Neural cell (in vitro differentiated cells): Measurements from ENCODE around the gene ARID1B. TPM values are rescaled to one million over a fixed set of nuclear protein-coding genes. Genes with fewer than 3 reads are reported as not detected.

Experiments used
- H2AFZ ChIP-seq: fragments of 200-600, 300-800 bp; sonication (generic), shearing (Covaris generic); 2 replicates; pipeline ENCODE4 v1.6.0; 2014; ENCODE audit warnings: low read depth, mild to moderate bottlenecking, antibody characterized with exemption, low read length, moderate library complexity
- H3F3A ChIP-seq: fragments of 200-600 bp; shearing (Covaris generic); 2 replicates; pipeline ENCODE4 v1.6.1; 2016; ENCODE audit warnings: mild to moderate bottlenecking, moderate library complexity, mixed read lengths, antibody characterized with exemption, low read length; ENCODE audit not compliant: insufficient read depth, poor library complexity, severe bottlenecking
- H3K27ac ChIP-seq: fragments of 200-600, 300-800 bp; sonication (generic), shearing (Covaris generic); 2 replicates; pipeline ENCODE4 v1.5.1; 2014; ENCODE audit warnings: mild to moderate bottlenecking, low read length, moderate library complexity
- H3K27me3 ChIP-seq: fragments of 300-800, 200-600 bp; sonication (generic), shearing (Covaris generic); 2 replicates; pipeline ENCODE4 v1.6.0; 2014; ENCODE audit warnings: mild to moderate bottlenecking, low read depth, low read length, moderate library complexity; ENCODE audit not compliant: insufficient read depth
- H3K36me3 ChIP-seq: fragments of 300-800, 200-600 bp; sonication (generic), shearing (Covaris generic); 2 replicates; pipeline ENCODE4 v1.5.1; 2014; ENCODE audit warnings: mild to moderate bottlenecking, antibody characterized with exemption, low read length, moderate library complexity; ENCODE audit not compliant: insufficient read depth
- H3K4me2 ChIP-seq: fragments of 300-800, 200-600 bp; sonication (generic), shearing (Covaris generic); 2 replicates; pipeline ENCODE4 v1.6.0; 2014; ENCODE audit warnings: mild to moderate bottlenecking, low read length
- H3K4me3 ChIP-seq: fragments of 300-800, 200-600 bp; sonication (generic), shearing (Covaris generic); 2 replicates; pipeline ENCODE4 v1.5.1; 2014; ENCODE audit warnings: mild to moderate bottlenecking, low read length, moderate library complexity
- H3K79me2 ChIP-seq: fragments of 200-600 bp; shearing (Covaris generic); replicated peaks from 2 replicates; pipeline ENCODE4 v1.6.0; 2014; ENCODE audit warnings: mild to moderate bottlenecking, low read length, moderate library complexity; ENCODE audit not compliant: insufficient read depth
- H3K9ac ChIP-seq: fragments of 300-800, 200-600 bp; sonication (generic), shearing (Covaris generic); 2 replicates; pipeline ENCODE4 v1.6.1; 2016; ENCODE audit warnings: mild to moderate bottlenecking, low read length, mixed read lengths
- H3K9me2 ChIP-seq: fragments of 200-600 bp; shearing (Covaris generic); 2 replicates; pipeline ENCODE4 v1.6.1; 2016; ENCODE audit warnings: mild to moderate bottlenecking, low read length, mixed read lengths; ENCODE audit not compliant: insufficient read depth
- H3K9me3 ChIP-seq: fragments of 200-600, 300-800 bp; sonication (generic), shearing (Covaris generic); 2 replicates; pipeline ENCODE4 v1.6.1; 2016; ENCODE audit warnings: mild to moderate bottlenecking, mixed run types, low read length, moderate library complexity, mixed read lengths
- H4K20me1 ChIP-seq: fragments of 200-600 bp; shearing (Covaris generic); 2 replicates; pipeline ENCODE4 v1.6.1; 2016; ENCODE audit warnings: mild to moderate bottlenecking, mixed run types; ENCODE audit not compliant: insufficient read depth
- CTCF ChIP-seq: fragments of 450-650 bp; IDR thresholded peaks from 2 replicates; pipeline ENCODE4 v1.5.1; 2014; ENCODE audit warnings: antibody characterized with exemption, mild to moderate bottlenecking, moderate library complexity; ENCODE audit not compliant: poor library complexity, severe bottlenecking
- EP300 ChIP-seq: fragments of 450-650 bp; conservative IDR thresholded peaks from 2 replicates; pipeline ENCODE4 v1.6.1; 2014; ENCODE audit warnings: antibody characterized with exemption, mild to moderate bottlenecking, moderate library complexity; ENCODE audit not compliant: poor library complexity, severe bottlenecking
- EZH2 ChIP-seq: fragments of 200-600, 300-800 bp; shearing (Covaris generic), sonication (generic); IDR thresholded peaks from 2 replicates; pipeline ENCODE4 v1.6.1; 2014; ENCODE audit warnings: antibody characterized with exemption, low read length, borderline replicate concordance, mild to moderate bottlenecking; ENCODE audit not compliant: insufficient read depth, poor library complexity, severe bottlenecking
- MXI1 ChIP-seq: fragments of 450-650 bp; conservative IDR thresholded peaks from 2 replicates; pipeline ENCODE4 v1.6.1; 2014; ENCODE audit warnings: antibody characterized with exemption, mild to moderate bottlenecking; ENCODE audit not compliant: poor library complexity, severe bottlenecking
- POLR2AphosphoS5 ChIP-seq: IDR thresholded peaks from 2 replicates; pipeline ENCODE4 v1.6.1; 2012
- RAD21 ChIP-seq: fragments of 450-650 bp; conservative IDR thresholded peaks from 2 replicates; pipeline ENCODE4 v1.6.1; 2014; ENCODE audit warnings: antibody characterized with exemption, mild to moderate bottlenecking, moderate library complexity
- SMC3 ChIP-seq: fragments of 450-650 bp; conservative IDR thresholded peaks from 2 replicates; pipeline ENCODE4 v1.6.1; 2014; ENCODE audit warnings: antibody characterized with exemption, mild to moderate bottlenecking, moderate library complexity; ENCODE audit not compliant: poor library complexity
- TAF1 ChIP-seq: IDR thresholded peaks from 2 replicates; pipeline ENCODE4 v1.6.1; 2012; ENCODE audit warnings: low read depth
- polyA plus RNA-seq: library from polyadenylated mRNA; depleted of rRNA; stranded (reverse); fragments of >200 nt; gene quantifications from 2 replicates; pipeline ENCODE4 v1.2.3, GENCODE V29; 2014
- TF ChIP-seq, protein P1 (sequence below): IDR thresholded peaks from 2 replicates; pipeline ENCODE4 v1.6.1; 2012; ENCODE audit warnings: borderline replicate concordance

ARID1B gene
- polyA plus RNA-seq, 1 donor from 2014 or later: 35.0 TPM

- no peak overlapping the region for H2AFZ ChIP-seq
- H3K9ac ChIP-seq: no peak overlapping the region
- TF ChIP-seq TAF1: no peak
- TF ChIP-seq, protein P1, sequence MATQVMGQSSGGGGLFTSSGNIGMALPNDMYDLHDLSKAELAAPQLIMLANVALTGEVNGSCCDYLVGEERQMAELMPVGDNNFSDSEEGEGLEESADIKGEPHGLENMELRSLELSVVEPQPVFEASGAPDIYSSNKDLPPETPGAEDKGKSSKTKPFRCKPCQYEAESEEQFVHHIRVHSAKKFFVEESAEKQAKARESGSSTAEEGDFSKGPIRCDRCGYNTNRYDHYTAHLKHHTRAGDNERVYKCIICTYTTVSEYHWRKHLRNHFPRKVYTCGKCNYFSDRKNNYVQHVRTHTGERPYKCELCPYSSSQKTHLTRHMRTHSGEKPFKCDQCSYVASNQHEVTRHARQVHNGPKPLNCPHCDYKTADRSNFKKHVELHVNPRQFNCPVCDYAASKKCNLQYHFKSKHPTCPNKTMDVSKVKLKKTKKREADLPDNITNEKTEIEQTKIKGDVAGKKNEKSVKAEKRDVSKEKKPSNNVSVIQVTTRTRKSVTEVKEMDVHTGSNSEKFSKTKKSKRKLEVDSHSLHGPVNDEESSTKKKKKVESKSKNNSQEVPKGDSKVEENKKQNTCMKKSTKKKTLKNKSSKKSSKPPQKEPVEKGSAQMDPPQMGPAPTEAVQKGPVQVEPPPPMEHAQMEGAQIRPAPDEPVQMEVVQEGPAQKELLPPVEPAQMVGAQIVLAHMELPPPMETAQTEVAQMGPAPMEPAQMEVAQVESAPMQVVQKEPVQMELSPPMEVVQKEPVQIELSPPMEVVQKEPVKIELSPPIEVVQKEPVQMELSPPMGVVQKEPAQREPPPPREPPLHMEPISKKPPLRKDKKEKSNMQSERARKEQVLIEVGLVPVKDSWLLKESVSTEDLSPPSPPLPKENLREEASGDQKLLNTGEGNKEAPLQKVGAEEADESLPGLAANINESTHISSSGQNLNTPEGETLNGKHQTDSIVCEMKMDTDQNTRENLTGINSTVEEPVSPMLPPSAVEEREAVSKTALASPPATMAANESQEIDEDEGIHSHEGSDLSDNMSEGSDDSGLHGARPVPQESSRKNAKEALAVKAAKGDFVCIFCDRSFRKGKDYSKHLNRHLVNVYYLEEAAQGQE: no peak
- TF ChIP-seq RAD21: no peak
- no peak for TF ChIP-seq MXI1
- no peak for TF ChIP-seq SMC3
- TF ChIP-seq POLR2AphosphoS5: no peak
- no peak for TF ChIP-seq EZH2
- TF ChIP-seq EP300: no peak
- no peak for TF ChIP-seq CTCF
Measured at GRCh38 chr6:156735751-156736150, 41.4 kb upstream of the ARID1B start.

GRCh38 chr6:156740604-156741003 is 36.6 kb upstream of the ARID1B start:
- Histone ChIP-seq H3K9me2 (no peaks in the 10 kb centered on the region), H2AFZ (no peak overlapping the region), H3K4me3 (no peak overlapping the region), H3K9me3 (no peaks in the 10 kb centered on the region), H3K27me3 (peaks cover 6% of the 10 kb centered on the region), H3F3A (no peaks in the 10 kb centered on the region), H3K9ac (no peak overlapping the region), H4K20me1 (no peaks in the 10 kb centered on the region), H3K27ac (no peak overlapping the region), H3K4me2 (no peak overlapping the region), H3K79me2 (no peaks in the 10 kb centered on the region), H3K36me3 (no peaks in the 10 kb centered on the region)
- no peak for TF ChIP-seq EZH2
- no peak for TF ChIP-seq CTCF
- TF ChIP-seq, protein P1: no peak
- TF ChIP-seq RAD21: no peak
- no peak for TF ChIP-seq EP300
- no peak for TF ChIP-seq SMC3
- no peak for TF ChIP-seq TAF1
- TF ChIP-seq MXI1: no peak
- no peak for TF ChIP-seq POLR2AphosphoS5

More at GRCh38 chr6:156735751-156736150, 41.4 kb upstream of the ARID1B start:
- no peak overlapping the region for H3K27ac ChIP-seq
- H3K27me3 ChIP-seq: peaks cover 43% of the 10 kb centered on the region
- H3F3A ChIP-seq: no peaks in the 10 kb centered on the region
- H3K9me2 ChIP-seq: no peaks in the 10 kb centered on the region
- H4K20me1 ChIP-seq: no peaks in the 10 kb centered on the region
- H3K36me3 ChIP-seq: no peaks in the 10 kb centered on the region
- no peak overlapping the region for H3K4me3 ChIP-seq
- no peak overlapping the region for H3K4me2 ChIP-seq
- no peaks in the 10 kb centered on the region for H3K9me3 ChIP-seq
- H3K79me2 ChIP-seq: no peaks in the 10 kb centered on the region
